Bronchial epithelial cell (primary cell): ENCODE measurements around the gene CHD9. TPM values are rescaled to one million over a fixed set of nuclear protein-coding genes. Genes with fewer than 3 reads are reported as not detected.

ENCODE experiments used
- DNase-seq: peaks from one replicate; pipeline ENCODE4 v3.0.0-alpha.2; 2010; ENCODE audit warnings: low read depth
- FAIRE-seq: peaks from 2 replicates; lab custom pipeline; 2011; peaks lifted over from hg19 to GRCh38; lab: Jason Lieb, UNC
- H3K27me3 ChIP-seq: 2 replicates; pipeline ENCODE4 v1.5.1; 2011; ENCODE audit warnings: low read length; ENCODE audit not compliant: control insufficient read depth, insufficient read depth
- H3K36me3 ChIP-seq: 2 replicates; pipeline ENCODE4 v1.5.1; 2011; ENCODE audit warnings: low read length; ENCODE audit not compliant: control insufficient read depth, insufficient read depth
- H3K4me3 ChIP-seq: 2 replicates; pipeline ENCODE4 v1.5.1; 2011; ENCODE audit warnings: mild to moderate bottlenecking, low read depth, low read length, control low read depth
- CTCF ChIP-seq: IDR thresholded peaks from 2 replicates; pipeline ENCODE4 v1.5.1; 2011; ENCODE audit warnings: mild to moderate bottlenecking, moderate library complexity, low read length, control low read depth, inconsistent platforms; ENCODE audit not compliant: insufficient read depth, severe bottlenecking
- total RNA-seq: library from RNA; depleted of rRNA; stranded (reverse); fragments of >200 nt; gene quantifications from 2 replicates; pipeline ENCODE4 v1.2.1, GENCODE V29; 2014

The CHD9 gene
- total RNA-seq, 1 donor from 2014 or later, result 35.3 TPM

GRCh38 chr16:53105565-53105964, 50.8 kb downstream of the CHD9 start:
- Histone ChIP-seq H3K27me3 (no peaks in the 10 kb centered on the region), H3K4me3 (no peak overlapping the region), H3K36me3 (no peaks in the 10 kb centered on the region)
- DNase-seq (no peak), FAIRE-seq (no peak)
- no peak for TF ChIP-seq CTCF

DNA sequence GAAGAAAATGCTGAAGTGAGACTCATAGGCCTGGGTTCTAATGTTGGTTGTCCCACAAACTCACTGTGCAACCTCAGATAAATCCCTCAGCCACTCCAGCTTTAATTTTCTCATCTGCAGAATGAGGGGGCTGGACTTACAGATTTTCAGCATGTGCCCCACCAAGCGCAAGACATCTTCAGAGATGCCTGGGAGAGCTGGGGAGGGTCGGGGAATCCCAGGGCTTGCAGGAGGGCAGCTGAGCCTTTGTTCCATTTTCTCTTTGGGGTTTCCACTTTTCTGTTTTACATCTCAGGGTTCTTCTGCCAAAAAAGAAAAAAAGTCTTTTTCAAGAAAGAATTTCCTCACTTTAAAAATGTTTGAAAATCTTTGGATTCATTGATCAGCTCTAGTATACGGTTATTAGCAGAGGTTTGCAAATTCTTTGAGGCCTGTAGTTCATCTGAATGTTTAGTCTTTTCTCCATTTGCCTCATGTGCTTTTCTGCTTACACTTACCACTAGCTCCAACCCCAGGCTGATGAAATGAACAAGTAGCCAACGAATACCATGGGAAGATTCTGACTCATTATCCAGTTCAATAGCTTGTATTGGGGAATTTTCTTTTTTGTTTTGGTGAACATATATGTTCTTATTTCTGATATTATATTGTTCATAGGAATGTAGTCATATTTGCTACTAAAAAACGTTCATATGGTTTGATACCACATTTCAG, 56.4 kb downstream of the CHD9 start:
- H3K36me3 ChIP-seq, result no peaks in the 10 kb centered on the region
- no peaks in the 10 kb centered on the region for H3K27me3 ChIP-seq
- DNase-seq, result no peak
- H3K4me3 ChIP-seq, result no peak overlapping the region
- TF ChIP-seq CTCF, result no peak
- FAIRE-seq, result no peak

DNA sequence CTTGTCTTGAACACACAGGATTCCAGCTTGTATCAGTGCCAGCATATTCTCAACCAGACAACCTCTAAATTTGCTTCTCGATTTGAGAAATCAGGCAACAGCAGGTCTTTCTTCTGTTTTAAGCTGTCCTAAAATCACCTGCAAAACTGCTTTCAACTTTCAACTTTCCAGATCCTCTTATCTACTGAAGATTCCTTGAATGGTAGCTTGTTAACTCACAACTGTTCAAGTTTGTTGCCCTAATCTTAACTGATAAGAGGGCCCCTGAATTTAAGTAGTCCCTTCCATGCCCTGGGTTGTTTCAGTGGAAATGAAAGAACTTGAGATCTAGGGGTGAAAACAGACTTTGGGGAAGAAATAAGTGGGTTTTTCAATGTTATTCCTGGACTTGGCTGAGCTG, 57.2 kb downstream of the CHD9 start:
- FAIRE-seq (no peak), DNase-seq (no peak)
- H3K27me3 ChIP-seq, result no peaks in the 10 kb centered on the region
- H3K36me3 ChIP-seq, result no peaks in the 10 kb centered on the region
- TF ChIP-seq CTCF, result no peak
- H3K4me3 ChIP-seq, result no peak overlapping the region

DNA sequence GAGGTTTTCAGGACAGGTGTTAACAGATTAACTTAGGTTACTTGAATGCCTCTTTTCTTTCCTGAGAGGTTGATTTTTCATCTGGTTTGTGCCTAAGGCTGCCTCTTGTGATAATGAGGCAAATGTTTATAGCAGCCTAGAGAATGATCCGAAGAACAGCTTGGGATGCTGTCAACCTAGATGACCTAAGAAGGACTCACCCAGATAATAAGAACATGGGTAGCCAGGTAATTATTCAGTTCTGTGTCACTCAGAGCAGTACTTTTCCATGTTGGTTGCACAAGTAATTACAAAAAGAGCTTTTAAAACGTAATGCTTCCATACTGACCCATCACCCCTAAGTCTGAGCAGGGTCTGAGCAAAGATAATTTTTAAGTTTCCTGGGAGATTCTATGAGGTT, 60.3 kb downstream of the CHD9 start:
- no peaks in the 10 kb centered on the region for H3K27me3 ChIP-seq
- DNase-seq, result peak; percentile 62
- no peak for TF ChIP-seq CTCF
- H3K4me3 ChIP-seq, result no peak overlapping the region
- no peak for FAIRE-seq
- H3K36me3 ChIP-seq, result no peaks in the 10 kb centered on the region

- no peak for DNase-seq
- no peaks in the 10 kb centered on the region for H3K36me3 ChIP-seq
- FAIRE-seq, result no peak
- H3K4me3 ChIP-seq, result no peak overlapping the region
- TF ChIP-seq CTCF, result no peak
- no peaks in the 10 kb centered on the region for H3K27me3 ChIP-seq
These were observed 61.0 kb downstream of the CHD9 start for GRCh38 chr16:53115773-53116172.

DNA sequence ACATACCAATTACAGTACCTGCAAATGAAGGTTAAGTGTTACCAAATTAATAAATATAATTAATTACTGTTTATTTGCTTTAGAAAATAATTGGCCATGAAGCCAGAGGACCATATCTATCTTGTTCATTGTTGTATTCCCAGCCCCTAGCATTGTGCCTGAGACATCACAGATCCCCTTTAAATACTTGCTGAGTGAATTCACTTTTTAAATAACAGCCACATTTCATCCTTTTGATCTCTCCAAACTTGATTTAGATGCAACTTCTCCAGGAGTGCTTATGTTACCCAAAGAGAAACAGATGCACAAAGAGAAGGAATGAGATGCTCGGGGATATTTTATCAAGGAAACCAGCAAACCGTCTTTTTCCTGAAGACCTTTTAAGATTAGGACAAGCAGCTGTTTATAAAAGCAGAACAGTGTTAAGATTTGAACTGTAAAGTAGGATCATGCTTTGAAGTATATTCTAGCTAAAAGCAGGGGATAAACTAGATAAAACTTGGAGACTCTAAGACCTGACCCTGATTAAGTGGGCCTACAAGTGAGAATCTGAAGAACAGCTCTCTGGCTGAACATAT, 66.3 kb downstream of the CHD9 start:
- Histone ChIP-seq H3K4me3 (no peak overlapping the region), H3K36me3 (no peaks in the 10 kb centered on the region), H3K27me3 (no peaks in the 10 kb centered on the region)
- no peak for TF ChIP-seq CTCF
- FAIRE-seq (no peak), DNase-seq (no peak)
